ENCODE measurements around the gene PHKA1.
"Not testable (repeated sequence)": the region's sequence is repeated elsewhere in the genome, so short reads cannot be mapped to it uniquely, and the experiment has no call there.

DNA sequence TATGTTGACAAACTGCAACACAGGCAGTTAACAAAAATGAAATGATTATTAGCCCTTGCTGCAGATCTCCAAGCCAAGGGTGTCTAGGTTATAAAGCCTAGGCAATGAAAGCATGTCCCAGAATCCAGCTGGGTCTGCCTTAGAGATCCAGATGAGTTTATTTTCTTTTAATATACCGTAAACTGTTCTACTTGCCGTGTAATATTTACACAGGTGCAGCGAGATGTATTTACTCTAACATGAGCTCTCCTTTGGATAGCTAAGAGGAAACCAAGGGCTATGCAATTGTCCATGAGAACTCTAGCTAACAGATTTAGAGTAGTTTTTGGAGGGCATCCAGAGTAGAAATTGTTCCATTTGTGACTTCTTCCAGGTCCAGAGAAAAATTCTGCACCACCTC lies 34.4 kb upstream of the PHKA1 start:
- TF ChIP-seq CTCF (conservative IDR thresholded peaks at IDR 0.05; ENCODE audit: low read length); EZH2phosphoT487 (IDR thresholded peaks at IDR 0.05; ENCODE audit: borderline replicate concordance, low read depth, low read length): not testable (repeated sequence)
